Activated naive CD4-positive, alpha-beta T cell treated with anti-CD3 and anti-CD28 coated beads for 36 hours (primary cell): ENCODE measurements around the gene NMNAT1. TPM values are rescaled to one million over a fixed set of nuclear protein-coding genes. Genes with fewer than 3 reads are reported as not detected.
"Not testable (repeated sequence)": the region's sequence is repeated elsewhere in the genome, so short reads cannot be mapped to it uniquely, and the experiment has no call there.

Source experiments
- CTCF ChIA-PET: fragments of 350-600 bp; sonication (Branson Sonifier 250); formaldehyde crosslinking; loops from one replicate; lab custom pipeline; 2021; ENCODE audit warnings: antibody characterized with exemption; lab: Charles Lee
- DNase-seq: peaks from one replicate; pipeline ENCODE4 v3.0.0-alpha.2; 2020
- H3K27ac Mint-ChIP-seq: one replicate; pipeline ENCODE4 v1.8.0; 2021; ENCODE audit warnings: mild to moderate bottlenecking, mixed read lengths
- H3K27me3 Mint-ChIP-seq: one replicate; pipeline ENCODE4 v1.8.0; 2021; ENCODE audit warnings: low read depth, mixed read lengths
- H3K36me3 Mint-ChIP-seq: one replicate; pipeline ENCODE4 v1.8.0; 2021; ENCODE audit warnings: low read depth, mixed read lengths
- H3K4me1 Mint-ChIP-seq: one replicate; pipeline ENCODE4 v1.8.0; 2021; ENCODE audit warnings: low read depth, mixed read lengths
- H3K4me3 Mint-ChIP-seq: one replicate; pipeline ENCODE4 v1.8.0; 2021; ENCODE audit warnings: mild to moderate bottlenecking, moderate library complexity, mixed read lengths
- H3K9me3 Mint-ChIP-seq: one replicate; pipeline ENCODE4 v1.8.0; 2021; ENCODE audit warnings: mixed read lengths
- intact Hi-C: fragments of 100-400 bp; cut with micrococcal nuclease; formaldehyde crosslinking; loops from one replicate; pipeline ENCODE4 v1.15.1; 2023
- microRNA-seq: library from miRNA; unstranded; fragments of <30 nt; microRNA quantifications from one replicate; pipeline ENCODE4 v1.2.0, GENCODE V29; 2022; ENCODE audit warnings: borderline microRNAs expressed, borderline replicate concordance
- total RNA-seq, 2 experiments: library from RNA; stranded (reverse); gene quantifications; one replicate each; pipeline ENCODE4 v1.2.3, GENCODE V29; 2021

The NMNAT1 gene
- total RNA-seq, 2 experiments from 2014 or later: 7.5 to 8.0 TPM

DNA sequence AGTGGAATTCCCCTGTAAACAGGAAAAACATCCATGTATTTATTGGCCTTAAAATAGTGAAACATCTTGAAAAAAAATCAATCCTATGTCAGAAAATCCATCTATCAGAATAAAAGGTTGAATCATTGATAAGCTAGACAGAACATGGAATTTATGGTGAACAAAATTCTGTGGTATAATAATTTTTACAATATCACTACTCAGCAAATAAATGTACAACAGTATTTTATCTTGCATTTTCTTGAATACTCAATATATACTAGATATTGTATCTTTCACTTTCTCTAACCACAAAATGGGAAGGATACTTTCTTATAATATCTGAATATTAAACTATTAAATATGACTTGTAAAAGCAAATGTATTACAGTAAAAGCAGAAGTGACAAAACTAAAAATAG is 83.8 kb downstream of the NMNAT1 start:
- H3K27ac Mint-ChIP-seq: no peak overlapping the region
- H3K36me3 Mint-ChIP-seq: no peaks in the 10 kb centered on the region
- intact Hi-C loops: no loop called here
- no peak overlapping the region for H3K4me3 Mint-ChIP-seq
- H3K27me3 Mint-ChIP-seq: no peaks in the 10 kb centered on the region
- H3K4me1 Mint-ChIP-seq: peaks cover under 1% of the 10 kb centered on the region
- DNase-seq: no peak
- no peaks in the 10 kb centered on the region for H3K9me3 Mint-ChIP-seq
- CTCF ChIA-PET: interaction anchor here (0.6 kb wide), 1 partner anchor 154 kb away, joined by 6 read pairs; no protein-coding TSS in a partner anchor

DNA sequence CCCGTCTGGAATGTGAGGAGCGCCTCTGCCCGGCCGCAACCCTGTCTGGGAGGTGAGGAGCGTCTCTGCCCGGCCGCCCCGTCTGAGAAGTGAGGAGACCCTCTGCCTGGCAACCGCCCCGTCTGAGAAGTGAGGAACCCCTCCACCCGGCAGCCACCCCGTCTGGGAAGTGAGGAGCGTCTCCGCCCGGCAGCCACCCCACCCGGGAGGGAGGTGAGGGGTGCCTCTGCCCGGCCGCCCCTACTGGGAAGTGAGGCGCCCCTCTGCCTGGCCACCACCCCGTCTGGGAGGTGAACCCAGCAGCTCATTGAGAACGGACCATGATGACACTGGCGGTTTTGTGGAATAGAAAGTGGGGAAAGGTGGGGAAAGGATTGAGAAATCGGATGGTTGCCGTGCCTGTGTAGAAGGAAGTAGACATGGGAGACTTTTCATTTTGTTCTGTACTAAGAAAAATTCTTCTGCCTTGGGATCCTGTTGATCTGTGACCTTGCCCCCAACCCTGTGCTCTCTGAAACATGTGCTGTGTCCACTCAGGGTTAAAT is 85.8 kb downstream of the NMNAT1 start:
- DNase-seq, H3K27me3 Mint-ChIP-seq, CTCF ChIA-PET, H3K9me3 Mint-ChIP-seq, H3K4me3 Mint-ChIP-seq, intact Hi-C loops, H3K27ac Mint-ChIP-seq, H3K36me3 Mint-ChIP-seq: not testable (repeated sequence)
- peaks cover 12% of the 10 kb centered on the region for H3K4me1 Mint-ChIP-seq

DNA sequence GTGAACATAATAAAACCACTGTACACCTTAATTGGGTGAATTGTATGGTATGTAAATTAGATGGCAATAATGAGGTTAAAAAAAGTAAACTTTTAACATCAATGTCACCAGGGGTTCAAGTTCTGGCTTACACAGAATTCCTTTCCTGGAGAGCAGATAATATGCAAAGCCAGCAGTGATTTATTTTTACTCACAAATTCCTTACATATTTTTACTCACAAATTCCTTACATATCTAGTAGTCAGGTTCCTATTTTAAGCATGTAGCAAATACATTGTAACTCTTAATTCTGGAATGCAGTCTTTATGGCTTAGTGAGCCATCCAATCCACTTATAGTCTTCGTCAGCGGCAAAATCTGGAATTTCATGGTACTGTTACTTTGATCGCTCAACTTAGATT is 88.2 kb downstream of the NMNAT1 start:
- Mint-ChIP-seq H3K27me3 (no peaks in the 10 kb centered on the region), H3K36me3 (peaks cover 1% of the 10 kb centered on the region), H3K4me1 (peaks cover 24% of the 10 kb centered on the region), H3K9me3 (no peaks in the 10 kb centered on the region), H3K4me3 (no peak overlapping the region), H3K27ac (no peak overlapping the region)
- intact Hi-C loops: loop anchor here (5.0 kb wide), 1 partner anchor 249 kb away; no protein-coding TSS in a partner anchor
- no peak for DNase-seq
- CTCF ChIA-PET: no interaction called here

DNA sequence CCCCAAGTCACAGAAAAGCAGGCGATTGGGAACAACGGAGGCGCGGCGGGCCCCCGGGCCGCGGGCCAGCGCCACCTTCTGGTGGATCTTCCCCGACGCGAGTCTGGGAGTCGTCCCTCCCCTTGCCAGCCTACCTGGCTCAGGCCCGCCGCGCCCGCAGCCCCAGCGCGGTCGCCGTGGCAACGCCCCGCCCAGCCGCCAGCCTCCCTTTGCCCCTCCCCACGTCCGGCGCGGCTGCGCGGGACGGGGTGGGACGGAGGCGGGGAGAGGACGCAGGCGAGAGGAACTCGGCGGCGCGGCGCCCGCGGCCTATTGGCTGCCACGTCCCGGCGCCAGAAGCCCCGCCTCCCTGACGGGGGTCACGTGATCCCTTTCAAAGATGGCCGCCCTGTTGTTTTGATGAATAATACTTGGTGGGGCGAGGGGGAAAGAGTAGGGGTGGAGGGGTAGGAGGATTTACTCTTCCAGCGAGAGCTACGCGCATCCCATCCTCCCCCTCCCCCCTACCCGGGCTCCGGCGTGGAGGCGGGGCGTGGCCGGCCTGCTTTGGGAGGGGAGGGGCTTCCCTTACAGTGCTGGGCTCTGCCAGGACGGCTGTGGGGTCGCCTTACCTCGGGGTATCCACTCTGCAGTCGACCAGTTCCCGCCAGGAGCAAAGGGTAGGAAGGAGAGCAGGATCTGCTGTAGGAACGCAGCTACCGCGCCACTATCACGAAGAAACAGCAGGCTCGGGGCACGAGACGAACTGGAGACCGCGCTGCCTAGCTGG is 89.5 kb downstream of the NMNAT1 start, which contains the start of gene UBE4B:
Gene UBE4B (plus strand): TSS at position 369 of the 769 bp plus-strand sequence. CDS start 713 bp downstream, outside the sequence.
- Mint-ChIP-seq H3K36me3 (peaks cover 1% of the 10 kb centered on the region), H3K4me1 (peaks cover 24% of the 10 kb centered on the region), H3K4me3 (peak within 1 kb of the TSS; percentile 94), H3K27ac (peak within 1 kb of the TSS; percentile 88), H3K27me3 (no peaks in the 10 kb centered on the region), H3K9me3 (no peaks in the 10 kb centered on the region)
- intact Hi-C loops: loop anchor here (1.0 to 5.0 kb wide), 10 partner anchors 82 to 980 kb away; partner anchors contain the start of genes CENPS, CTNNBIP1, LZIC and NMNAT1
- CTCF ChIA-PET: no interaction called here
- DNase-seq: peak; percentile 98

- Mint-ChIP-seq H3K4me3 (peak overlapping the region; percentile 94), H3K9me3 (no peaks in the 10 kb centered on the region), H3K27me3 (no peaks in the 10 kb centered on the region), H3K4me1 (peaks cover 24% of the 10 kb centered on the region), H3K27ac (peak overlapping the region; percentile 88), H3K36me3 (peaks cover 1% of the 10 kb centered on the region)
- CTCF ChIA-PET: no interaction called here
- intact Hi-C loops: loop anchor here (2.0 to 5.0 kb wide), 4 partner anchors 159 to 979 kb away; partner anchors contain the start of gene TARDBP
- DNase-seq: peak; percentile 22
These were observed 90.1 kb downstream of the NMNAT1 start for GRCh38 chr1:10033359-10033845.

Small RNAs within 50 kb of the gene (microRNA-seq; reads per million reads assigned to microRNA genes)
- gene MIR5697: 2.7 reads per million

Other genes with a start within 250 kb of the NMNAT1 start
- gene CLSTN1, start 119.5 kb upstream of the NMNAT1 start, total RNA-seq: 10 to 100 TPM; 24.0 to 24.9 TPM
- 10 to 100 TPM in 1 of 2 experiments, 1 to 10 TPM in 1; 9.5 to 10.3 TPM for gene CTNNBIP1, start 33.2 kb upstream of the NMNAT1 start, total RNA-seq
- gene LZIC, start 84 bp upstream of the NMNAT1 start, total RNA-seq: 10 to 100 TPM; 26.1 to 27.0 TPM
- not detected for gene RBP7, start 53.8 kb downstream of the NMNAT1 start, total RNA-seq
- 10 to 100 TPM; 20.1 to 21.3 TPM for gene UBE4B, start 89.5 kb downstream of the NMNAT1 start, total RNA-seq